ENCODE measurements around the gene CST11.

CST11 gene

GRCh38 chr20:23419995-23420901 is 32.4 kb downstream of the CST11 start:
- no peak for DNase-seq

- no peak for DNase-seq
Measured at GRCh38 chr20:23419657-23419994, 33.0 kb downstream of the CST11 start.

- no peak for DNase-seq
Measured at GRCh38 chr20:23417861-23418260, 34.8 kb downstream of the CST11 start.

- no peak for DNase-seq
Measured at GRCh38 chr20:23415959-23416583, 36.6 kb downstream of the CST11 start.

GRCh38 chr20:23415555-23415954 is 37.1 kb downstream of the CST11 start:
- DNase-seq = no peak

GRCh38 chr20:23414526-23415188 is 38.0 kb downstream of the CST11 start:
- DNase-seq = no peak

- DNase-seq = no peak
Measured at GRCh38 chr20:23413862-23414422, 38.7 kb downstream of the CST11 start.

- no peak for DNase-seq
Measured at GRCh38 chr20:23412026-23412425, 40.6 kb downstream of the CST11 start.

GRCh38 chr20:23410916-23411695 is 41.6 kb downstream of the CST11 start:
- DNase-seq = no peak

GRCh38 chr20:23409800-23410199 is 42.9 kb downstream of the CST11 start:
- DNase-seq = no peak

- DNase-seq = no peak
Measured at GRCh38 chr20:23408957-23409356, 43.7 kb downstream of the CST11 start.

- DNase-seq = no peak
Measured at GRCh38 chr20:23407781-23408464, 44.8 kb downstream of the CST11 start.

- no peak for DNase-seq
Measured at GRCh38 chr20:23406880-23407279, 45.8 kb downstream of the CST11 start.

GRCh38 chr20:23404196-23404595 is 48.5 kb downstream of the CST11 start:
- DNase-seq = no peak

- DNase-seq = no peak
Measured at GRCh38 chr20:23403751-23404150, 48.9 kb downstream of the CST11 start.

- no peak for DNase-seq
Measured at GRCh38 chr20:23401051-23401450, 51.6 kb downstream of the CST11 start.

Data from NCI-H774 (cell line).